ENCODE data around the gene SYNE2. TPM values are rescaled to one million over a fixed set of nuclear protein-coding genes. Genes with fewer than 3 reads are reported as not detected.
A peak's percentile ranks its signal among the peaks of the same experiment; 100 is the strongest.

The SYNE2 gene
- total RNA-seq, 4 donors from 2014 or later, result 101 to 162 (median 114) TPM

DNA sequence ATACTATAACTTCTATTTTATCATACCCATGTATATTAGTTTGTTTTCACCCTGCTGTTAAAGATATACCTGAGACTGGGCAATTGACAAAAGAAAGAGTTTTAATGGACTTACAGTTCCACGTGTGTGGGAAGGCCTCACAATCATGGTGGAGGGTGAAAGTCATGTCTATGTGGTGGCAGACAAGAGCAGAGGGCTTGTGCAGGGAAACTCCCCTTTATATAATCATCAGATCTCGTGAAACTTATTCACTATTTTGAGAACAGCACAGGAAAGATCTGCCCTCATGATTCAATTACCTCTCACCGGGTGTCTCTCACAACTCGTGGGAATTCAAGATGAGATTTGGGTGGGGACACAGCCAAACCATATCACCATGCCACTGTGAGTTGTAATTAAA, 135.8 kb downstream of the SYNE2 start:
- Histone ChIP-seq H3K9me3 (no peaks in the 10 kb centered on the region), H3K4me1 (no peaks in the 10 kb centered on the region), H3K27me3 (no peaks in the 10 kb centered on the region), H3K36me3 (no peaks in the 10 kb centered on the region), H3K27ac (no peak overlapping the region), H3K4me3 (no peak overlapping the region)
- no peak for TF ChIP-seq POLR2A (IDR thresholded peaks at IDR 0.05)
- TF ChIP-seq, protein P1, sequence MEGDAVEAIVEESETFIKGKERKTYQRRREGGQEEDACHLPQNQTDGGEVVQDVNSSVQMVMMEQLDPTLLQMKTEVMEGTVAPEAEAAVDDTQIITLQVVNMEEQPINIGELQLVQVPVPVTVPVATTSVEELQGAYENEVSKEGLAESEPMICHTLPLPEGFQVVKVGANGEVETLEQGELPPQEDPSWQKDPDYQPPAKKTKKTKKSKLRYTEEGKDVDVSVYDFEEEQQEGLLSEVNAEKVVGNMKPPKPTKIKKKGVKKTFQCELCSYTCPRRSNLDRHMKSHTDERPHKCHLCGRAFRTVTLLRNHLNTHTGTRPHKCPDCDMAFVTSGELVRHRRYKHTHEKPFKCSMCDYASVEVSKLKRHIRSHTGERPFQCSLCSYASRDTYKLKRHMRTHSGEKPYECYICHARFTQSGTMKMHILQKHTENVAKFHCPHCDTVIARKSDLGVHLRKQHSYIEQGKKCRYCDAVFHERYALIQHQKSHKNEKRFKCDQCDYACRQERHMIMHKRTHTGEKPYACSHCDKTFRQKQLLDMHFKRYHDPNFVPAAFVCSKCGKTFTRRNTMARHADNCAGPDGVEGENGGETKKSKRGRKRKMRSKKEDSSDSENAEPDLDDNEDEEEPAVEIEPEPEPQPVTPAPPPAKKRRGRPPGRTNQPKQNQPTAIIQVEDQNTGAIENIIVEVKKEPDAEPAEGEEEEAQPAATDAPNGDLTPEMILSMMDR (IDR thresholded peaks at IDR 0.05), result no peak
- intact Hi-C loops (cut with DNase I; ENCODE audit: low total_unique reads), result no loop called here
- no peak for DNase-seq

DNA sequence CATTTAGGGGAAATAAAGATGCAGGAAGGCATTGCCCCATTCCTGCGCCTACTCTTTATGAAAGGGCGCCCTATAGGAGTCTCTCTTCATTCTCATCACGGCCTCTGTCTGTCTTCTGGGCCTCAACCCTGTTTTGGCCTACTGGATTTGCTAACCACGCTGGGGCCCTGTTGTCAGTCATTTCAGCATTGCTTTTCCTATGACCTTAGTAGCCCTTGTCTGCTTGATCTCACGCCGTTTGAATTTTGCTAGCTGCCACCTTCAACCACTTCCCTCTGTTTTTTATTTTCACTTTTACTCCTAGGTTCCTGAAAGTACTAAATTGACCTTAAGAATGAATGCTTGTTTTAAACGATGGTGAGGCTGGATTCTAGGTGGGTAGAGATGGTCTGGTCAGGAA, 139.0 kb downstream of the SYNE2 start:
- Histone ChIP-seq H3K27ac (no peak overlapping the region), H3K4me1 (no peaks in the 10 kb centered on the region), H3K9me3 (no peaks in the 10 kb centered on the region), H3K4me3 (no peak overlapping the region), H3K27me3 (no peaks in the 10 kb centered on the region), H3K36me3 (no peaks in the 10 kb centered on the region)
- no peak for DNase-seq
- TF ChIP-seq POLR2A (IDR thresholded peaks at IDR 0.05), result no peak
- TF ChIP-seq, protein P1 (IDR thresholded peaks at IDR 0.05), result no peak
- intact Hi-C loops (cut with DNase I; ENCODE audit: low total_unique reads), result no loop called here

DNA sequence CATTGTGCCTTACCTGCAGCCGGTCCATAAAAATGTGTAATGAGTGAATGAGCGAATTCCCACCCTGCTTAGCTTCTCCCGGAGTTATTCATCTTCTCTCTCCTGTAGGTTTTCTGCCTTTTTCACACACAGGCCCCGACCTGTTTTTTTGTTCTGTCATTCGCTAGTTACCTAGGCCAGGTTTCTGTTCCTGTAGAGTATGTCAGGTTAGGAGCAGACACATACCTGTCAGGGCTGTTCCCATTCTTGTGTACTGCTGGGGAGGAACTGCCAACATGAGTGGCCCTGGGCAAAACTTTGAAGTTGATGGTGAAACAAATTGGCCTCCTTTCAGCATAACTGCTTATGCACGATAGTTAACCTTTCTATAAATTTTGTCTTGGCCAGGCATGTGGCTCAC, 140.1 kb downstream of the SYNE2 start:
- no peaks in the 10 kb centered on the region for H3K36me3 ChIP-seq
- DNase-seq, result no peak
- H3K27me3 ChIP-seq, result no peaks in the 10 kb centered on the region
- H3K4me3 ChIP-seq, result no peak overlapping the region
- no peak for TF ChIP-seq POLR2A (IDR thresholded peaks at IDR 0.05)
- TF ChIP-seq, protein P1 (IDR thresholded peaks at IDR 0.05), result no peak
- H3K9me3 ChIP-seq, result no peaks in the 10 kb centered on the region
- H3K4me1 ChIP-seq, result no peaks in the 10 kb centered on the region
- intact Hi-C loops (cut with DNase I; ENCODE audit: low total_unique reads), result no loop called here
- H3K27ac ChIP-seq, result no peak overlapping the region

DNA sequence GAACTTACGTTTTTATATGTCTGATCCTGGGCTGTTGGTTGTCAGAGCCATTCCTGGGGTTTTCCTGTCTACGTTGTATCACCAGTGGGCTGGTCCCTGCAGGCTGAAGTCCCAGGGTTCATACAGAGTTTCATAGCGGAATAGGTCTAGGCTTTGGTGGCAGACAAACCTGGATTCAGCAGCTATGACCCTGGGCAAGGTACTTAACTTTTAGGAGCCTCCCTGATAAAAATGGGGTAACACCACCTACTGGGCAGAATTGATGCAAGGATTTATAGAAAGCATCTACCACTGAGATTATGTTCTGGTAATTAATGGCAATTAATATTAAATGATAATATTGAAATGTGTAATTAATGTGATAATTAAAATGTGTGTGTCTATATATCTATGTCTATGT, 141.2 kb downstream of the SYNE2 start:
- intact Hi-C loops (cut with DNase I; ENCODE audit: low total_unique reads), result no loop called here
- no peaks in the 10 kb centered on the region for H3K36me3 ChIP-seq
- no peak for DNase-seq
- no peaks in the 10 kb centered on the region for H3K4me1 ChIP-seq
- TF ChIP-seq, protein P1 (IDR thresholded peaks at IDR 0.05), result peak in 1 of 4 experiments; percentile 18
- TF ChIP-seq POLR2A (IDR thresholded peaks at IDR 0.05), result no peak
- H3K27me3 ChIP-seq, result no peaks in the 10 kb centered on the region
- no peak overlapping the region for H3K27ac ChIP-seq
- no peak overlapping the region for H3K4me3 ChIP-seq
- H3K9me3 ChIP-seq, result no peaks in the 10 kb centered on the region

DNA sequence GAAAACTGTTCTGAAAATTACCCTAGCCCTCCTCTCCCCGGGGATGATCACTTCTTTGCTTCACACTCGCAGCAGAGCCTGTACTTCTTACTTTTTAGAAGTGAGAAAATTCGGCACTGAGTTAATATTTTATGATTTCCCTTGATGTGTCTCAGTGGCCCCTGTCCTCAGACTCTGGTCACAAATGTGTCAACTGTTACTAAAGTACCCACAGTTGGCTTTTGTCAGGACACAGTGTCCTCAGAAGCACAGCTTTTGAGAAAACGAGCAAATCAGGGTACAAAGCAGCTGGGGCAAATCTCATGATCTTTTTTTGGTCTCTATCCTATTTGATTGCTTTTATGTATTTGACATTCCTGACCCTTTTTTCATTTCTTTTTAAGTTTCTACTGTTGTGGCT, 142.5 kb downstream of the SYNE2 start:
- Histone ChIP-seq H3K4me3 (no peak overlapping the region), H3K9me3 (no peaks in the 10 kb centered on the region), H3K4me1 (no peaks in the 10 kb centered on the region), H3K27ac (no peak overlapping the region), H3K36me3 (no peaks in the 10 kb centered on the region), H3K27me3 (no peaks in the 10 kb centered on the region)
- intact Hi-C loops (cut with DNase I; ENCODE audit: low total_unique reads), result no loop called here
- DNase-seq, result no peak
- TF ChIP-seq POLR2A (IDR thresholded peaks at IDR 0.05), result no peak
- TF ChIP-seq, protein P1 (IDR thresholded peaks at IDR 0.05), result no peak
